Neural crest cell (in vitro differentiated cells): Measurements from ENCODE around the gene CHRNB2. TPM values are rescaled to one million over a fixed set of nuclear protein-coding genes. Genes with fewer than 3 reads are reported as not detected.
A peak's percentile ranks its signal among the peaks of the same experiment; 100 is the strongest.

Experiments
- DNase-seq: peaks from one replicate; pipeline ENCODE4 v3.0.0; 2021; ENCODE audit warnings: low read depth, mixed read lengths, low spot score
- H3K27ac Mint-ChIP-seq: one replicate; pipeline ENCODE4 v1.8.0; 2021; ENCODE audit warnings: mild to moderate bottlenecking, mixed read lengths; ENCODE audit not compliant: unreplicated experiment
- H3K27me3 Mint-ChIP-seq: 2 replicates; pipeline ENCODE4 v1.8.0; 2021; ENCODE audit warnings: low read depth, mild to moderate bottlenecking, mixed read lengths
- H3K36me3 Mint-ChIP-seq: 2 replicates; pipeline ENCODE4 v1.8.0; 2021; ENCODE audit warnings: low read depth, mild to moderate bottlenecking, mixed read lengths
- H3K4me1 Mint-ChIP-seq: 2 replicates; pipeline ENCODE4 v1.8.0; 2021; ENCODE audit warnings: mixed read lengths
- H3K4me3 Mint-ChIP-seq: one replicate; pipeline ENCODE4 v1.8.0; 2021; ENCODE audit warnings: mild to moderate bottlenecking, mixed read lengths
- H3K9me3 Mint-ChIP-seq: 2 replicates; pipeline ENCODE4 v1.8.0; 2021; ENCODE audit warnings: mixed read lengths
- CTCF ChIP-seq: fragments of 200-600 bp; sonication (generic); conservative IDR thresholded peaks from 2 replicates; pipeline ENCODE4 v1.5.0; 2021; ENCODE audit warnings: antibody characterized with exemption, mild to moderate bottlenecking
- total RNA-seq: library from RNA; stranded (reverse); gene quantifications from 2 replicates; pipeline ENCODE4 v1.2.1, GENCODE V29; 2021

The CHRNB2 gene
- total RNA-seq, 1 donor from 2014 or later, result 8.7 TPM

GRCh38 chr1:154549202-154549770 lies 18.3 kb upstream of the CHRNB2 start:
- peaks cover 4% of the 10 kb centered on the region for H3K27me3 Mint-ChIP-seq
- H3K36me3 Mint-ChIP-seq, result peaks cover 11% of the 10 kb centered on the region
- H3K27ac Mint-ChIP-seq, result peak overlapping the region; percentile 38
- no peak for DNase-seq
- no peak for TF ChIP-seq CTCF
- no peaks in the 10 kb centered on the region for H3K9me3 Mint-ChIP-seq
- peaks cover 6% of the 10 kb centered on the region for H3K4me1 Mint-ChIP-seq
- H3K4me3 Mint-ChIP-seq, result no peak overlapping the region

DNA sequence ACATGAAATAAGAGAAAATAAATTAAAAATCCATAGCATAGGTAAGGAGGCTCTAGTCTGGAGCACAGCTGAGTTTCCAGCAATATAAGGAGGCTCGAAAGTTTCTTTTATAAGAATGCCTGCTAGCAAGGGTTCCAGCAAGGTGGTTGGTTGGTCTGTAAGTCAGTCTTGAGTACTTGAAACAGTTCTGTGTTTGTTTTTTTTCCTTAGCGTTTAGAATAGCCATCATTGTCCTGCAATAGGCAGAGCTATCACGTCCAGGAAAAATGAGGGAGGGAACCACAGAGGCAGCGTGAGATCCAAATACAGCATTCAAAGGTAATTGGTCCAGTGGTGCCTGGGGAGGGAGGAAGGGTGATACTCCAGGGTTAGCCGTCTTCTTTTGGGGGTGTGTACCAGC lies 17.5 kb upstream of the CHRNB2 start:
- DNase-seq, result no peak
- H3K27ac Mint-ChIP-seq, result no peak overlapping the region
- no peak for TF ChIP-seq CTCF
- H3K4me3 Mint-ChIP-seq, result no peak overlapping the region
- H3K4me1 Mint-ChIP-seq, result peaks cover 8% of the 10 kb centered on the region
- H3K36me3 Mint-ChIP-seq, result peaks cover 11% of the 10 kb centered on the region
- H3K27me3 Mint-ChIP-seq, result no peaks in the 10 kb centered on the region
- no peaks in the 10 kb centered on the region for H3K9me3 Mint-ChIP-seq

DNA sequence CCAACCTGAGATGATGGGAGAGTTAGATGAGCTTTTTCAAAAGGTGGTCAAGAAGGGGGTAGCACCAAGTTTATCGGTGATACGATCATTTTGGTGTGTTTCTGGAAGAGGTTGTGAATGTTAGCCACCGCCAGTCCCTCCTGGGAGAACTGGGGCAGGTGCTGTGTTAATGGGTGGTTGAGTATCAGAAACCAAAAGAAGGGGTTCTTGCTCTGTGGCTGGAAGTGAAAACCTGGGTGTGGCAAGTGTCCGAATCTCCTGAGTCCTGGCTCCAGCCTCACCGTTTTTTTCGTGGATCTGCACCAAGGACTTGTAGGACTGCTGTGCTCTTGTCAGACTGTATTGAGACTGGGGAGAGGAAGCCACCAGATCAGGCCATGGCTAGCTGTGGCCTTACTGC lies 16.9 kb upstream of the CHRNB2 start:
- DNase-seq, result no peak
- Mint-ChIP-seq H3K4me1 (peaks cover 11% of the 10 kb centered on the region), H3K9me3 (no peaks in the 10 kb centered on the region), H3K4me3 (no peak overlapping the region), H3K36me3 (peaks cover 11% of the 10 kb centered on the region), H3K27ac (no peak overlapping the region), H3K27me3 (no peaks in the 10 kb centered on the region)
- no peak for TF ChIP-seq CTCF

GRCh38 chr1:154551474-154551873 lies 16.1 kb upstream of the CHRNB2 start:
- H3K4me1 Mint-ChIP-seq, result peaks cover 19% of the 10 kb centered on the region
- H3K27ac Mint-ChIP-seq, result no peak overlapping the region
- H3K27me3 Mint-ChIP-seq, result no peaks in the 10 kb centered on the region
- TF ChIP-seq CTCF, result no peak
- peaks cover 11% of the 10 kb centered on the region for H3K36me3 Mint-ChIP-seq
- DNase-seq, result no peak
- H3K4me3 Mint-ChIP-seq, result no peak overlapping the region
- H3K9me3 Mint-ChIP-seq, result no peaks in the 10 kb centered on the region

DNA sequence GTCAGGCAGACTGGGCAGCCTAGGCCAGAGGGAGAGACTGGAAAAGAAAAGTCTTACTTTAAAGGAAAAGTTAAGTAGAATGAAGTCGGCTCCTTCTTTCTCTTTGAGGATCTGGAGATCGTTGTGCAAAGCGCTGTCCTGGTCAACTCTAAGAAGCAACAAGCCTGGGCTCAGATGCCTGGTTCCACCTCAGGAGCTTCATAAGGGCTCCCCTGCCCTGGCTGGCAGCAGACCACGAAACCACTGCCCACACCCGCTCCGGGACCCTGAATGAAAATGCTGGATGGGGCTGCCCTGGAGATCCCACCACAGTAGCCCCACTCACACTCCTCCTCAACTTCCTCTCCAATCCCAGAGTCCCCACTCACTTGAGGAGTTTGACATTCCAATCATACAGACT lies 15.5 kb upstream of the CHRNB2 start:
- Mint-ChIP-seq H3K4me3 (no peak overlapping the region), H3K27me3 (no peaks in the 10 kb centered on the region), H3K9me3 (no peaks in the 10 kb centered on the region), H3K36me3 (peaks cover 11% of the 10 kb centered on the region), H3K27ac (no peak overlapping the region), H3K4me1 (peaks cover 24% of the 10 kb centered on the region)
- no peak for DNase-seq
- TF ChIP-seq CTCF, result no peak
